ENCODE data around the gene INKA2. TPM values are rescaled to one million over a fixed set of nuclear protein-coding genes. Genes with fewer than 3 reads are reported as not detected.
A peak's percentile ranks its signal among the peaks of the same experiment; 100 is the strongest.

Gene INKA2
- total and polyA plus RNA-seq, 3 donors from 2014 or later = 6.7 to 8.5 (median 8.3) TPM

GRCh38 chr1:111755331-111756123 is 16.3 kb upstream of the INKA2 start, which contains the start of gene DDX20:
TSS of gene DDX20 (plus strand) at chr1:111755901. CDS start at chr1:111755925, 24 bp downstream.
- Histone ChIP-seq H3K27me3 (no peaks in the 10 kb centered on the region), H3K27ac (peak within 1 kb of the TSS; percentile 86 to 96), H3K4me1 (peaks cover 17% of the 10 kb centered on the region), H3K9me3 (no peaks in the 10 kb centered on the region), H3K4me3 (peak within 1 kb of the TSS; percentile 91 to 98), H3K36me3 (ENCODE audit: low read depth, missing control alignments) (no peaks in the 10 kb centered on the region)
- peak; percentile 95 for DNase-seq
- no peak for TF ChIP-seq POLR2A (IDR thresholded peaks at IDR 0.05)
- peak; percentile 94 to 98 (median 97) for TF ChIP-seq CTCF (IDR thresholded peaks at IDR 0.05)
- WGBS, 2 donors = 0 to 1% methylated on average over 51 to 67 of the region's 67 CpGs
- intact Hi-C loops (cut with DNase I; ENCODE audit: low total_unique reads) = loop anchor here (10.0 kb wide), 1 partner anchor 271 kb away; no protein-coding TSS in a partner anchor

GRCh38 chr1:111754984-111755330 is 15.8 kb upstream of the INKA2 start:
- 0 to 1% methylated on average over 12 of the region's 12 CpGs for WGBS, 2 donors
- H3K4me3 ChIP-seq = peak overlapping the region; percentile 91 to 98
- DNase-seq = peak; percentile 77
- H3K27me3 ChIP-seq = no peaks in the 10 kb centered on the region
- no peaks in the 10 kb centered on the region for H3K9me3 ChIP-seq
- no peak for TF ChIP-seq CTCF (IDR thresholded peaks at IDR 0.05)
- TF ChIP-seq POLR2A (IDR thresholded peaks at IDR 0.05) = no peak
- H3K27ac ChIP-seq = peak overlapping the region; percentile 86 to 96
- no peaks in the 10 kb centered on the region for H3K36me3 ChIP-seq (ENCODE audit: low read depth, missing control alignments)
- intact Hi-C loops (cut with DNase I; ENCODE audit: low total_unique reads) = loop anchor here (10.0 kb wide), 1 partner anchor 270 kb away; no protein-coding TSS in a partner anchor
- peaks cover 17% of the 10 kb centered on the region for H3K4me1 ChIP-seq

- 64 to 65% methylated on average over 2 of the region's 2 CpGs for WGBS, 2 donors
- intact Hi-C loops (cut with DNase I; ENCODE audit: low total_unique reads) = loop anchor here (10.0 kb wide), 1 partner anchor 267 kb away; no protein-coding TSS in a partner anchor
- TF ChIP-seq POLR2A (IDR thresholded peaks at IDR 0.05) (no peak), CTCF (IDR thresholded peaks at IDR 0.05) (no peak)
Observed at GRCh38 chr1:111751906-111752575, 12.8 kb upstream of the INKA2 start.

GRCh38 chr1:111750856-111751255 is 11.7 kb upstream of the INKA2 start:
- DNase-seq = peak; percentile 73

More at GRCh38 chr1:111751906-111752575, 12.8 kb upstream of the INKA2 start:
- peaks cover 17% of the 10 kb centered on the region for H3K4me1 ChIP-seq
- no peak for DNase-seq
- no peak overlapping the region for H3K27ac ChIP-seq
- H3K9me3 ChIP-seq = no peaks in the 10 kb centered on the region
- no peaks in the 10 kb centered on the region for H3K27me3 ChIP-seq
- no peaks in the 10 kb centered on the region for H3K36me3 ChIP-seq (ENCODE audit: low read depth, missing control alignments)
- H3K4me3 ChIP-seq = no peak overlapping the region

More at GRCh38 chr1:111750856-111751255, 11.7 kb upstream of the INKA2 start:
- Histone ChIP-seq H3K9me3 (no peaks in the 10 kb centered on the region), H3K27me3 (no peaks in the 10 kb centered on the region), H3K4me3 (no peak overlapping the region), H3K36me3 (ENCODE audit: low read depth, missing control alignments) (no peaks in the 10 kb centered on the region), H3K27ac (no peak overlapping the region), H3K4me1 (peaks cover 12% of the 10 kb centered on the region)
- TF ChIP-seq CTCF (IDR thresholded peaks at IDR 0.05) = no peak
- TF ChIP-seq POLR2A (IDR thresholded peaks at IDR 0.05) = no peak
- intact Hi-C loops (cut with DNase I; ENCODE audit: low total_unique reads) = loop anchor here (10.0 kb wide), 1 partner anchor 266 kb away; no protein-coding TSS in a partner anchor
- 72 to 85% methylated on average over 2 of the region's 2 CpGs for WGBS, 2 donors
